GM18511 (cell line): ENCODE data around the gene MAST1.
"Not testable (repeated sequence)": the region's sequence is repeated elsewhere in the genome, so short reads cannot be mapped to it uniquely, and the experiment has no call there.

Experiments used
- ATAC-seq: cut with Tn5 transposase; IDR thresholded peaks from one replicate; pipeline ENCODE4 v1.9.1; 2021; ENCODE audit warnings: mild to moderate bottlenecking, moderate library complexity; ENCODE audit not compliant: unreplicated experiment

The MAST1 gene

DNA sequence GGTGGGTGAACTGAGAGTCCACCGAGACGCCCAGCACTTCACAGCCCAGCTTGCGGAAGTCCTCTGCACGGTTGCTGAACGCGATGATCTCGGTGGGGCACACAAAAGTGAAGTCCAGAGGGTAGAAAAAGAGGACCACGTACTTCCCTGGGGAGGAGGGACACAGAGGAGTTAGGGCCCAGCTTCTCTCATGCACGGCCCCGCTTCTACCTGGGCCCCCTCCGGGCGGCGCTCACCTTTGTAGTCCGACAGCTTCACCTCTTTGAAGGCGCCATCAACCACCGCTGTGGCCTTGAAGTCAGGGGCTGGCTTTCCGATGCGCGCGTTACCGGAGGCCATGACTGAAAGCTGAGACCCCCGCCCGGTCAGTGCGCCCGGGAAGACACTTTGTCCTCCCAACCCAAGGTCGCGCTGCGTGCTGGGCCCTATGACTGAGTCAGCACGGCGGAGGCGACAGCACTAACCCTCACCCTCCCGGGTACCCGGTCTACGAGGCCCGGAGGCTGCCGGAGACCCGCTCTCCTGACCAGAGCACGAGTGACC is 37.3 kb upstream of the MAST1 start:
- no peak for ATAC-seq

DNA sequence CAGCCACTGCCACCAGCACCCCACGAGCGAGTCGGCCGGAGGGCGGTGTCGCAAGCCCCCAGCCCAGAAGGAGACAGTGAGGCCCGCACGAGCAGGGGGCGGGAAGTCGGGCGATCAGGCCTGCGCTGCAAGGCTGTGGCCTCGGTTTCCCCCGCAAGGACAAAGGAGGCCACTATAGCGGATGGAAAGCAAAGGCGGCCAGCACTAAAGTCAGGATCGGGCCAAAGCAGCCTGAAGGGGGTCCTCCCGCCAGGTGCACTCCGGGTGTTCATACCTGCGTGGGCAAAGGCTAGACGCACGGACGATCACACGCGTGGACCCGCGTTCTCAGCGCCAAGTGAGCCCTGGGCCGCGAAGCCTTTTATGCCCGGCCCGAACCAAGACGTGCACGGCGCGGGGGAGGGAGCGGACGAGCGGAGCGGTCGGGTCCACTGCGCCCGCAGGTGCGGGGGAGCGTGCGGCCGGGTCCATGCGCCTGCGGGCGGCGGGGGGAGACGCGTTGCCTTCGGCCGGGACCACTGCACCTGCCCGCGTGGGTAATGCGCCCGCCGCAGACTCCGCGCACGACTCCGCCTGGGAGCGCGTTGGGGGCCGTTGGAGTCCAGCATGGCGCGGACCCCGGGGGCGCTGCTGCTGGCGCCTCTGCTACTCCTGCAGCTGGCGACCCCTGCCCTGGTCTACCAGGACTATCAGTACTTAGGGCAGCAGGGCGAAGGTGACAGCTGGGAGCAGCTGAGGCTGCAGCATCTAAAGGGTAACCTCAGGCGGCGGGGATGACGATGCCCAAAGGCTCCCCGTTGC is 36.6 kb upstream of the MAST1 start, which contains the start of the genes PRDX2 and THSD8:
PRDX2 (minus strand) TSS at position 335 of the 801 bp plus-strand sequence. CDS start 539 bp downstream, outside the sequence.
THSD8 (plus strand) TSS at position 604 of the 801 bp plus-strand sequence; CDS start at position 607, 3 bp downstream.
- no peak for ATAC-seq

DNA sequence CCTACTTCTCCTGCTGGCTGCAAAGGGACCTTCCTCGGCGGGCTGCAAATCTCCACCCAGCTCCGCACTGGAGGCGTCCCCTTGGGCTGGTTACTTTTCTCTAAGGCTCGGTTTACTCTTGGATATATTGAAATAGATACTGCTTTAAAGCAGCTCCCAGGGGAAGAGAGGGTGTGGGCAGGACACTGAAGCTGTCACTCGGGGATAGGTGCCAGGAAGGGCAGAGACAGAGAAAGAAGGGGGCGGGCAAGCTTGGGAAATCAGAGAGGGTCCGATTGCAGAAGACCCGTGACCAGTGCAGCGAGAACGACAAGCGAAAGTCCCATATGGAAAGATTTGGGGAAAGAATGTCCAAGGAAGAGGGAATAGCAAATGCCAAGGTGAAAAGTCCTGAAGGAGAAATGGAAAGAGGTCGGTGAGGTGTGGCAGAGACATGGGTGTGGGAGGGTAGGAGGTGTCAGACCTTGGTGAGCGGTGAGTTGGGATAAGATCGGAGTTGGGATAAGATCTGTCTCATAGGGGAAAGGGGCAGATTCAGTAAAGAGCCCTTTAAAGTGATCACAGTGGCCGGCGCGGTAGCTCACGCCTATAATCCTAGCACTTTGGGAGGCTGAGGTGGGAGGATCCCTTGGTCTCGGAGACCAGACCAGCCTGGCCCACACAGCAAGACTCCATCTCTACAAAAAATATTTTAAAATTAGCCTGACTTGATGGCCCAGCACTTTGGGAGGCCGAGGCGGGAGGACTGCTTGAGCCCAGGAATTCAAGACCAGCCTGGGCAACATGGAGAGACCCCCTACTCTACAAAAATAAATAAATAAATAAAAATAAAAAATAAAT is 35.8 kb upstream of the MAST1 start:
- no peak for ATAC-seq

DNA sequence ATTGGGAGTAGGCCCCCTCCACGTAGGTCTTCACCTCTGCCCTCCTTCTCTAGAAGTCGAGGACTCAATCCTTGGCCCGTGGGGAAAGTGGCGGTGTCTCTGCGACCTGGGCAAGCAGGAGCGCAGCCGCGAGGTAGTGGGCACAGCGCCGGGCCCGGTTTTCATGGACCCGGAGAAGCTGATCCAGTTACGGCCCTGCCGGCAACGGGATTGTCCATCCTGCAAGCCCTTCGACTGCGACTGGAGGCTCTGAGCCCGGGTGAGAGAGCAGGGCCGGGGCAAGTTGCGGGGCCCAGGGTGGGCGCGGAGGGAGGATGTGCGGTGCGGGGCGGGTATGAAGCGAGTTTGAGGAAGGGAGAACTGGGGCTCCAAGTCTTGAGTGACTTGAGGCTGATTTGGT is 34.3 kb upstream of the MAST1 start:
- no peak for ATAC-seq

DNA sequence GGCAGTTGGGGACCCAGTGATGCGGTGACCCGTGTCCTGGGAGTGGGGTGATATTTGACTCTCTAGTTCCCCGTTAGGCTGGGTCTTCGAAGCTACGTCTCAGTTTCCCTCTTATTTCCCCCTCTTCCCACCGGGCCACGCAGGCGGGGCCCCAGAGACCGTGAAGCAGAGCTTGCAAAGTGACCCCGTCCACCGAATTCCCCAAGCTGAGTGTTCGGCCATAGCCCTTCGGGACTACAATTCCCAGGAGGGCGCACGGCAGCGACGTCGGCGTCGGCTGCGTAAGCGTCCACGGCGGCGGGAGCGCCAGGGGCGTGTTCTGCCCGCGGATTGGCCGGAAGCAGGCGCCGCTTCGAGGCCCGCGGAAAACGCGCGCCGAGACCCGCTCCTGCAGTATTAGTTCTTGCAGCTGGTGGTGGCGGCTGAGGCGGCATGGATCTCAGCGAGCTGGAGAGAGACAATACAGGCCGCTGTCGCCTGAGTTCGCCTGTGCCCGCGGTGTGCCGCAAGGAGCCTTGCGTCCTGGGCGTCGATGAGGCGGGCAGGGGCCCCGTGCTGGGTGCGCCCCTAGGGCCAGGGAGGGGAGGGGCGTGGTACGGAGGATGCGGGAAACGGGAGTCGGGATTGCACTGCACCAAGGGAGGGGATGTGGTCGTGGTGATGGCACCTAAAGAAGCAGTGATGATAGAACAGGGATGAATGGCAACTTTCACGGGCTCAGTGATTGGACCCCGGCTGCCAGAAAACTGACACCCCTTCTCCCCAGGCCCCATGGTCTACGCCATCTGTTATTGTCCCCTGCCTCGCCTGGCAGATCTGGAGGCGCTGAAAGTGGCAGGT is 31.9 kb upstream of the MAST1 start, which contains the start of gene RNASEH2A:
RNASEH2A (plus strand) TSS at position 343 of the 840 bp plus-strand sequence; CDS start at position 433, 90 bp downstream.
- peak; percentile 75 for ATAC-seq

DNA sequence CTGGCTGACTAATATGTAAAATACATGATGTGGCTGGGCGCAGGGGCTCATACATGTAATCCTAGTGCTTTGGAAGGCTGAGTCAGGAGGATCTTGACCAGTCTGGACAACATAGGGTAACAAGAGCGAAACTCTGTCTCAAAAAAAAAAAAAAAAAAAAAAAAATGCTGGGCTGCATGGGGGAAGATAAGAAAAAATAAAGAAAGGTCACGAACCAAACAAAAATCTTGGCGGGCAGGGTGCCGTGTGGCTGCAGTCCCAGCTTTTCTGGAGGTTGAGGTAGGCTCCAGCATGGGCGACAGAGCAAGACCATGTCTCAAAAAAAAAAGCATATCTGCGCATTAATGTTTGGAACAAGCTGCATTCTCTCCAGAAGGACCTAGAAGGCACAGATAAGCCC is 23.2 kb upstream of the MAST1 start:
- ATAC-seq, result no peak

DNA sequence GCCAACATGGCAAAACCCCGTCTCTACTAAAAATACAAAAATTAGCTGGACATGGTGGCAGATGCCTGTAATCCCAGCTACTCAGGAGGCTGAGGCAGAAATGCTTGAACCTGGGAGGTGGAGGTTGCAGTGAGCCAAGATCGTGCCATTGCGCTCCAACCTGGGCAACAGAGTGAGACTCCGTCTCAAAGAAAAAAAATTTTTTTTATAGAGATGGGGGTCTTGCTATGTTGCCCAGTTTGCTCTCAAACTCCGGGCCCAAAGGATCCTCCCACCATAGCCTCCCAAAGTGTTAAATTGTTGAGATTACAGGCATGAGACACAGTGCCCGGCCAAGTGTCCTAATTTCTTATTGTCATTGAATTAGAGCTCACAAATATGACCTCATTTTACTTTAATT is 21.1 kb upstream of the MAST1 start:
- not testable (repeated sequence) for ATAC-seq

DNA sequence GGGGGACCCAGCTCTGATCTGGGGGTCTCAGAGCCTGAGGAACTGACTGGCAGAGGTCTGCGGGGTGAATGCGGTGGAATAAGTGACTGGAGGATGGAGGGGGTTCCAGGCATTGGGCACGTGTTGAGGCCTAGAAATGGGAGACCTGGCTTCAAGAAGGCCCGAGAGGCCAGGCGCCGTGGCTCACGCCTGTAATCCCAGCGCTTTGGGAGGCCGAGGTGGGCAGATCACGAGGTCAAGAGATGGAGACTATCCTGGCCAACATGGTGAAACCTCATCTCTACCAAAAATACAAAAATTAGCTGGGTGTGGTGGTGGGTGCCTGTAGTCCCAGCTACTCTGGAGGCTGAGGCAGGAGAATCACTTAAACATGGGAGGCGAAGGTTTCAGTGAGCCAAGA is 20.5 kb upstream of the MAST1 start:
- ATAC-seq, result not testable (repeated sequence)

DNA sequence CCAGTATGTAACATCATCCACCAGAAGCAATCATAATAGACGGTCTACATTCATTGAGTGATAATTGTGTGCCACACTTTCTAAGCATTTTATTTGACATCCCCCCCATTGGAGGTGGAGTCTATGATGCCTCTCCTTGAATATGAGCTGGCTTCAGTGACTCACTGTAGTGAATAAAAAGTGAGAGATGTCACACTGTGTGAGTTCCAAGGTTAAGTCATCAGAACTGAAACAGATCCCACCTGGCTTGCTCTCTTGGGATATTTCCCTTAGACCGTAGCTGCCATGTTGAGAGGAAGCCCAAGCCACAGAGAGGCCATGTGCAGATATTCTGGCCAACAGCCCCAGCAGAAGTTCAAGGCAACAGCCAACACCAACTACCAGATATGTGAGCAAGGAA is 16.6 kb upstream of the MAST1 start:
- no peak for ATAC-seq

DNA sequence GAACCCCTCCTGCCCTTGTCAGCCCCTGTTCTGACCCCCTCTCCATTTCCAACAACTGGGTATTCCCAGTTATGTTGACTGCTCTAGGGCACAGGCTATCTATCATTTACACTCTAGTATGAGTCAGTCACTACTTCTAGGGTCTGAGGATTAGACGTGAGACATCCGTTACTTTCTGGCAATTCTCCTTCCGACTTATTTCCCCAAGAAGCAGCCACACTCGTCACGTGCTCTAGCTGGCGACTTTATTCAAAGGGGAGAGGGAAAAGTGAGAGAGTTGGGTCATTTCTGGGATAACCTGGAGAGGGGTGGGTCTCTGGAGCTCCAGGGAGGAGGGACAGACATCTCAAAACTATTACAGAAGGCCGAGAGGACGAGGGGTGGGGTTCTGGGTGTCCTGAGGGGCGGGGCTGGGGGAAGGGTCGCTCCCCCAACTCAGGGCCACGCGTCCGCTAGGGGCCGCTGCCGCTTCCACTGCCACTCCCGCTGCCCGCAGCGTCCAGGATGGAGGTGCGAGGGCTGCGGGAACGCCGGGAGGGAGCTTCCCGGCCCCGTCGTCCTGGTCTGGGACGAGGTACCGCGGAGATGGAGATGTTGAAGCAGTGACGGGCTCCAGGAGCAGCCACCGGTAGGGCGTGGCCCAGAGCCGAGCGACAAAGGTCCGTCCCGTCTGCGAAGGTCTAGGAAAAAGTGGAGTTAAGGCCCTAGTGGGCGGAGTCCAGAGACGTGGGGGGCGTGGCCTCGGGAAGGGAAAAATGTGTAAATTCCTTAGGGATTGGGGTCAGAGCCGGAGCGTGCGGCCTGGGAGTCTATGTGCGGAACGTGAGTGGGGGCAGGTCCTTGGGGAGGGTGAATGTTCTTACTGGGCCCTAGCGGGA is 12.8 kb upstream of the MAST1 start:
- no peak for ATAC-seq

DNA sequence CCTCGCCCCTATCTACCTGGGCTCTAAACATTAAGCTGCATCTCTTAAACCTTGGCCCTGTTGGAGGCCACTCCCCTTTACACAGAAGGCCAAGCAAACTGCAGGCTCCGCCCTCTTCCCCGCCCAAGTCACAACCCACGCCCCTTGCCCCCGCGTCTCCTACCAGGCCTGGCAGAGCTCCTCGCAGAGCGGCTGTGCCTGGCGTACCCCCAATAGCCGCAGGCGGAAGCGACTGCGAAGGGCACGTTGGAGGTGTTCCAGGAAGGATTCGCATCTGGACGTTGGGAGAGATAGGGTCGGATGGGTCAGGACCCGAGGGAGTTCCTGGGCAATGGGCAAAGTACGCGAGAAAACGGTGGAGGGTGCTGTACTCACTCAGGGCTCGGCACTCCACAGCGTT is 9.8 kb upstream of the MAST1 start:
- ATAC-seq, result no peak

DNA sequence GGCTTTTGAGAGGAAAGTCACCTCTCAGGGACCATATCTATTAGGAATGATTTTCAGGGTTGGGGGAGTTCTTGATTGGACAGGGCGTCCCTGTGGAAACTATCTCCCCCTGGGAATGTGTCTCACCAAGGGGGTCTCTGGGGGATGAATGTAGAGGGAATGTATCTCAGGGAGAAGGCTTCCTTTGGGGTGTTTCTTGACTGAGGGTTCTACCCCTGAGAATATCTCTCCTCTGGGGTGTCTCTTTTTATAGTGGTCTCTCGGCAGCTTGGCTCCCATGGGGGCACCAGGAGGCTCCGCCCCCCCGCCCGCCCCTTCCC is 4.9 kb upstream of the MAST1 start:
- no peak for ATAC-seq

DNA sequence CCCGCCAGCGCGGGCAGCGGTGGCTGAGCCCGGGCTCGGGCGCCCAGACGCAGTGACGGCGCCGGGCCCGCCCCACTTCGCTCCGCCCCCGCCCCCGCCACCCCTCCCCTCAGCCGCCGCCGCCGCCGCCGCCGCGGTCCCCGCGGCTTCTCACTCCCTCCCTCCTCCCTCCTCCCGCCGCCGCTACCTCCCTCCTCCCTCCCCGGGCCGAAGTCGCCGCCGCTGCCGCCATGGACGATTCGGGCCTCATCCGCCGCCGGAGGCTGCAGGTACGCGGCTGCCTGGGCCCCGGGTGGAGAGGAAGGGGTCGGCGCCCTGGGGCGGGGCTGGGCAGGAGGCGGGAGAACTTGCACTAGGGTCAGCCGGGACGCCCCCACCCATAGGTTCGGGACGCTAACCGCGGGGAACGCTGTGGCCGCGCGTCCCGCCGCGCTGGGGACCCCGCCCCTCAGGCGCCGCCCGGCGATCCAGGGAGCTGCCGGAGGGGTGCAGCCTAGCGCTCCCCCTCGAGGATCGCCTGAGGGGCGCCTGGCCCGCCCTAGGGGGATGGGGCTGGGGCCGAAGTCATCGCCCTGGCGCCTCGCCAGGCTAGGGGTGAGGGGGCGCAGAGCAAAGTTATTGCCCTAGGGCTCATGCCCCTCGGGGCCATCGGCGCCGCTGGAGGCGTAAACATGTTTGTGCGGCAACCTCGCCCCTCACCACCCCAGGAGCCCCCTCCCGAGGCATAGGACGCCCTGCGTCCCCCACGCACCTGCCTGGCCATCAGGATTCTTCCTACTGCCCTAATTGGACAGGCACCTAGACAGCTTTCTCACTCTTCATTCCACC is 4.4 kb upstream of the MAST1 start:
- no peak for ATAC-seq

DNA sequence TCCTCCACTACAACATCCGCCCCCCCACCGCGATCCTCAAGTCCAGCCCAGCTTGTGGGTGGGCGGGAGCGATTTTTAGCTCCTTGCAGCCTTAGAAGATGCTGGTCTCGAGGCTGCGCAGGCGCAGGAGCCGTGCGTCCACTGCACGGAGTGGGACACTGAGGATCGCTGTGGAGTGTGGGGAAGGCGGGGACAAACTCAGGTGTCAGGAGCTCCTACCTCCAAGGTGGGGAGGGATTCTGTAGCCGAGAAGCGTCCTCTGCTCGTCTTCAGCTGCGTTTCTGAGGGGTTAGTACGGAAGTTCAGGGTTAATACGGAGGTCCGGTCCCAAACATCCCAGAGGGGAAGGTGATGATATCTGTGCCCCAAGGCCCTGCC is 3.8 kb upstream of the MAST1 start, which contains the start of gene RTBDN:
RTBDN (minus strand) TSS at position 14 of the 378 bp plus-strand sequence. CDS start 4,600 bp downstream, outside the sequence.
- no peak for ATAC-seq

DNA sequence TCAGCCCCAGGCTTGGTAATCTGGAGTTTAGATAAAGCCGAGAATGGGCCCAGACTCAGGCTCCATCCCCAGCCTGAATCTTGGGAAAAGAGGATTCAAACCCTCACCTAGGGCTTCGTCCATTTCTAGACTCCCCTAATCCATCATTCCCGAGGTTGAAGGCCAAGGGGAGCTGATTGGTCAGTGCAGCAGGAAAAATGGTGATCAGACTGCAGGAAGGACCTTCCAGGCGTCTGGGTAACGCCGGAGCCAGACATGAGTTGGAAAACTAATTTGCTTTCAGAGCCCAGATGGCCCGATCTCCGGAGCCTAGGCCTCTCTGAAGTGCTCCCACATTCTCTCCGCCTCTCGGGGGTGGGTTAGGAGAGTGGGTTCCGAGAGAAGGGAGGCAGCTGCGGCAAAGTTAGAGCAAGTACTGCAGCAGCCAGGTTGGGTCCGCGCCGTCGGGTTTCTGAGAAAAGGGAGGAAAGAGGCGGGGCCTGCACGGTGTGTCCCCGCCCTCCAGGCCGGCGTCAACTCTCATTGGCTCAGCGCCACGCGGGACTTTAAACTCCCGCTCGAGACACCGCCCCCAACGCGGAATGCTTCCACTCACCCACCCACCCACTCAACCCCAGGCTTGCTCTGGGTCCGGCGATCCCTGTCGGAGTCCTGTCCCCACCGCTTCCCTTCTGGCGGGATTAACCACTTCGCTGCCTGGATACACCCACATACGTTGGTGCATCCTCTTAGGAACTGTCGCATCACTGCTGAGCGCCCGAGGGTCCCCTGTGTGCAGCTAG is 3.1 kb upstream of the MAST1 start:
- no peak for ATAC-seq

DNA sequence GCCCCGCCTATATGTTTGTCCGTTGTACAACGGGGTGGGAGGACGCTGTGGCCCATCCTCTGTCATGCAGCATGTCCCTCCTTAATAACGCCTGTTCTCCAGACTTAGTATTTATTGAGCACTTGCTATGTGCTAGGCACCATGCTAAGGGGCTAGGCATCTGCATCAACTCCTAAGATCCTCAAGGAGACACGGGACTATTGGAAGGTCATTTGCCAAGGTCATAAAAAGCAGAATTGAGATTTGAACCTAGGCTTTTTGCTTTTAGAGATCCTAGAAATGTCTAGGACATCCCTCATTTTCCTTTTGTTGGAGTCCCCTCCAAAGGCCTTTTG is 1.8 kb upstream of the MAST1 start:
- no peak for ATAC-seq

DNA sequence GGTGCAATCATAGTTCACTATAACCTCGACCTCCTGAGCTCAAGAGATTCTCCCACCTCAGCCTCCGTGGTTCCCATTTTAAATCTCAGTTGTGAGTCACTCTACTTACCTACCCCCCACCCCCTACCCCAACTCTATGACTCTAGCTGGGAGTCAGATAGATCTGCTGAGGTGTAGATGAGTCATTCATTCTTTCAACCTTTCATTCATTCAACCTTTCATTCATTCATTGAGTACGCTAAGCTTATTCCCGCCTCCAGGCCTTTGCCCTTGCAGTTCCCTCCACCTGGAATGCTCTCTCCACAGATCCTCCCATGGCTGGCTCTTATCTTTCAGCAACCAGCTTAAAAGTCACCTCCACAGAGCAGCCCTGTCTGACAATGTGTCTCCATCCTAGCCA is 1.1 kb upstream of the MAST1 start:
- no peak for ATAC-seq
